Measurements from ENCODE around the gene EML6. TPM values are rescaled to one million over a fixed set of nuclear protein-coding genes. Genes with fewer than 3 reads are reported as not detected.

The EML6 gene
- total RNA-seq, 2 experiments from 2014 or later = 1.2 to 1.7 TPM

GRCh38 chr2:54845514-54845913 is 122.1 kb downstream of the EML6 start:
- intact Hi-C loops (cut with micrococcal nuclease) = no loop called here
- POLR2A ChIA-PET = no interaction called here
- no peak overlapping the region for H3K27ac Mint-ChIP-seq
- H3K36me3 Mint-ChIP-seq (ENCODE audit: low read depth) = no peaks in the 10 kb centered on the region
- DNase-seq (no peak), ATAC-seq (no peak)
- no peak overlapping the region for H3K4me3 Mint-ChIP-seq
- H3K9me3 Mint-ChIP-seq = no peaks in the 10 kb centered on the region
- no peaks in the 10 kb centered on the region for H3K4me1 Mint-ChIP-seq (ENCODE audit: low read depth)
- no peaks in the 10 kb centered on the region for H3K27me3 Mint-ChIP-seq
- TF ChIP-seq CTCF (IDR thresholded peaks at IDR 0.05) = no peak
- CTCF ChIA-PET = interaction anchor here (1.4 to 2.1 kb wide), 2 partner anchors 32 to 180 kb away, joined by 5 read pairs; no protein-coding TSS in a partner anchor

- no peak overlapping the region for H3K27ac Mint-ChIP-seq
Observed at GRCh38 chr2:54850171-54851122, 127.0 kb downstream of the EML6 start.

GRCh38 chr2:54853616-54854310 is 130.3 kb downstream of the EML6 start:
- ATAC-seq = no peak
- no peaks in the 10 kb centered on the region for H3K4me1 Mint-ChIP-seq (ENCODE audit: low read depth)
- no peaks in the 10 kb centered on the region for H3K36me3 Mint-ChIP-seq (ENCODE audit: low read depth)
- no peaks in the 10 kb centered on the region for H3K9me3 Mint-ChIP-seq
- no peak for DNase-seq
- ChIA-PET POLR2A (no interaction called here), CTCF (interaction anchor here (0.9 to 1.3 kb wide), 3 partner anchors 15 to 314 kb away, joined by 3 read pairs; no protein-coding TSS in a partner anchor)
- H3K27ac Mint-ChIP-seq = no peak overlapping the region
- intact Hi-C loops (cut with micrococcal nuclease) = no loop called here
- no peak for TF ChIP-seq CTCF (IDR thresholded peaks at IDR 0.05)
- H3K4me3 Mint-ChIP-seq = no peak overlapping the region
- no peaks in the 10 kb centered on the region for H3K27me3 Mint-ChIP-seq

More at GRCh38 chr2:54850171-54851122, 127.0 kb downstream of the EML6 start:
- no peak for TF ChIP-seq CTCF (IDR thresholded peaks at IDR 0.05)
- no peaks in the 10 kb centered on the region for H3K27me3 Mint-ChIP-seq
- ChIA-PET POLR2A (no interaction called here), CTCF (interaction anchor here (1.9 kb wide), 1 partner anchor 12 kb away, joined by 8 read pairs; no protein-coding TSS in a partner anchor)
- no peak for DNase-seq
- intact Hi-C loops (cut with micrococcal nuclease) = no loop called here
- no peaks in the 10 kb centered on the region for H3K36me3 Mint-ChIP-seq (ENCODE audit: low read depth)
- no peak overlapping the region for H3K4me3 Mint-ChIP-seq
- no peak for ATAC-seq
- H3K4me1 Mint-ChIP-seq (ENCODE audit: low read depth) = no peaks in the 10 kb centered on the region
- no peaks in the 10 kb centered on the region for H3K9me3 Mint-ChIP-seq

- DNase-seq = no peak
- CTCF ChIA-PET = no interaction called here
Observed at GRCh38 chr2:54855434-54855833, 132.0 kb downstream of the EML6 start.

More at GRCh38 chr2:54855434-54855833, 132.0 kb downstream of the EML6 start:
- Mint-ChIP-seq H3K4me1 (ENCODE audit: low read depth) (no peaks in the 10 kb centered on the region), H3K4me3 (no peak overlapping the region), H3K27me3 (no peaks in the 10 kb centered on the region), H3K27ac (no peak overlapping the region), H3K9me3 (no peaks in the 10 kb centered on the region), H3K36me3 (ENCODE audit: low read depth) (no peaks in the 10 kb centered on the region)
- TF ChIP-seq CTCF (IDR thresholded peaks at IDR 0.05) = no peak
- ATAC-seq = no peak
- intact Hi-C loops (cut with micrococcal nuclease) = no loop called here
- POLR2A ChIA-PET = interaction anchor here (0.6 kb wide), 1 partner anchor 86 kb away, joined by 3 read pairs; no protein-coding TSS in a partner anchor

Measured in activated CD8-positive, alpha-beta T cell treated with anti-CD3 and anti-CD28 coated beads for 36 hours (primary cell).